HG02943 (cell line): ENCODE results near the gene KRAS.

Experiments
- ATAC-seq: cut with Tn5 transposase; IDR thresholded peaks from one replicate; pipeline ENCODE4 v1.9.1; 2021; ENCODE audit warnings: mild to moderate bottlenecking, low read depth, moderate library complexity; ENCODE audit not compliant: unreplicated experiment

Gene KRAS

DNA sequence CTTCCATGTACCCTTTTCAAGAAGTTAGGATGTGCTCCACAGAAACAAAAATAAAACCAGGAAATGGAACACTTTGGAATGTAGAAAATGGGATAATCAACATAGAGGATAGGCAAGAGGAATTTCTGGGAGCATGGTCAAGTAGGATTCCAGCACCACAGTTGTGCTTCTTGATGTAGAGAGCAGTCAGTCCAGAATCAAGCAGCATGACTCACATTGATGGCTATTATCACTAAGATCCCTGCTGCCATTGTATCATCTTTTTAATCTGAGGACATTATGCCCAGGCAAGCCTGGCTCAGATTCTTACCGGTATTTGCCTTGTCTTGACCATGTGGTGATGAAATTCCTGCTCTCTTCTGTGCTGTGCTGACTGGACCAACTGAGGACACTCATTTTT is 50.0 kb downstream of the KRAS start:
- no peak for ATAC-seq

DNA sequence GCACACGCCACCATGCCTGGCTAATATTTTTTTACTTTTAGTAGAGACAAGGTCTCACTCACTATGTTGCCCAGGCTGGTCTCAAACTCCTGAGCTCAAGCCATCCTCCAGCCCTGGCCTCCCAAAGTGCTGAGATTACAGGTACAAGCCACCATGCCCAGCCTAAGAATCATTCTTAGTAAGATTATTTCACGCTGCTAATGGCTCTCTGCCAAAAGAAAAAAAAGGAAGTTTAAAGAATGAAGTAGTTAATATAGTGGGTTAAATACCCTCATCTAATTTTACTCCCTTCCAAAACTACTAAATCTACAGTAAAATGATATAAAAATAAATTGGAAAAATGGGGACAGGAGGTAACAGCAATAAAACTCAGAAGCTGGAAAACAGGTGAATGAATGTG is 53.1 kb downstream of the KRAS start:
- no peak for ATAC-seq

DNA sequence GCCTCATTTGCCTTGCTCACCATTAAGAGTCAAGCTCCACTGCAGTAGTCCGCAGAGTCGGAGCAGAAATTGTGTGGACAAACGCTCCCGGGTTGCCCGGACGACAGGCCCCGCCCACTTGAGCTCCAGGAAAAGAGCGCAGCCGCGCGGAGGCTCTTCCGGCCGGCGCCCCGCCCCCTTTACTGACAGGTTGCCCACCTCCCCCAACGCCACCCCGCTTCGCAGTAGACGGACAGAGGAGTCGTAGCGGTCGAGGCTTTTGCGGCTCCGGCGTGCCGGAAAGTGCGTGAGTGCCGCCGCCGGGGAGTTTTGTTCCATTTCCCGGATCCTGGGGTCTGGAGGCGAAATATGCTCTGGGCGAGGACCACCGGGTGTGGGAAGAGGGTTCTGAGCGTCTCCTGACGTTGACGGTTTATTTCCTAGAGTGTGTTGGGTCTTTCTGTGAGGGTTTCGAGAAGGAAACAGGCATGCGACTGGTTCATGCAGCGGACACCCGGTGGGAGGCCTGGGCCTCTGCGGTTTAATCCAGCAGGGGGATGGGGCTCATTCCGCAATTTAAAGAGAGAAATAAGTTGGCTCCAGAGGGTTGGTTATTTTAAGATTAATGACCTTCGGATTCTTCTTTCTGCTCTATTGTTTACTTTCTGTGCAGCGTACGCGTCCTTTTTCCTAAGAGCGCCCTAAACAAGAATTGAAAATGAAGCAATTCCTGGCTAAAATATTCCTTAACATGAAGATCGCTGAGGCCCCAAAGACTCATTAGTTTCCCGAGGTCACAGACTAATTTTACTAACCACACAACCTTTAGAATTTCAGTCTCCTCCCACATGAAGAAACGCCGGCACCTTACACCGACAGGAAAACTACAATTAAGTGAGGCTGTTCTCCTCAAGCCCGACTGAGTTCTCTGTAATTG is 55.4 kb downstream of the KRAS start, which contains the start of the genes DNAI7 and ETFRF1:
Gene DNAI7, minus strand, starts transcription at position 105 of the 916 bp plus-strand sequence. Its CDS starts 82 bp downstream, at position 23.
Gene ETFRF1, plus strand, starts transcription at position 182 of the 916 bp plus-strand sequence. CDS start 8,720 bp downstream, outside the sequence.
- peak; percentile 92 for ATAC-seq

DNA sequence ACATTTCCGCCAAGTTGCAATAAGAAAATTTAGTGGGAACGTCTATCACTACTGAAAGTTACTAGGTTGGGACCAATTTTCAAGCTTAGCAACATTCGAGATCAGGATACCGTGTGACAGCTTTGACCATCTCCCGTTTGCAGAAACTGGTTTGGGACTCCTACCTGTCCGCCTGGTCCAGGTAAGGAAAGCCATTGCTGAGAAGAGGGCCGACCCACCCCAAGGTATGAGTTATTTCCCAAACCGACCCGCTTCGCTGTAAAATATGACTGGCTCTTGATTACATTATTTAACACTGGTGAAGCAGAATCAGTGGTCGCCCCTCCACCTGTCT is 56.0 kb downstream of the KRAS start:
- peak; percentile 14 for ATAC-seq

DNA sequence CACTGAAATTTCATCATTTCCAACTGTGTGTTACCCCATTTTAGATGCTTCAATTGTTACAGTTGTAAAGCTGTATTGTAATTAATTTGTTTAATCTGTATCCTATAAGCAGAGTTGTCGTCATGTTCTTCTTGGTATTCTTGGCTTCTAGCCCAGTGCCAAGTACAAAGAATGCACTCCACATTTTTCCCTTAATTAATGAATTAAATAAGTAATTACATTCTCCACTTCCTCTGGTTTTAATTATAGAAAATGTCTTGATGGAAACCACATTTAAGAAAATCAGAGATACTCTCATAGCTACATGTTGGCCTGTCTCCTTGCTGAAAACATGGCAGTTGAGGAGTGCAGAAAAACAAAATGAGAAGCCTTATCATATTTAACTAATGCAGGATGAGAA is 56.5 kb downstream of the KRAS start:
- ATAC-seq, result no peak

DNA sequence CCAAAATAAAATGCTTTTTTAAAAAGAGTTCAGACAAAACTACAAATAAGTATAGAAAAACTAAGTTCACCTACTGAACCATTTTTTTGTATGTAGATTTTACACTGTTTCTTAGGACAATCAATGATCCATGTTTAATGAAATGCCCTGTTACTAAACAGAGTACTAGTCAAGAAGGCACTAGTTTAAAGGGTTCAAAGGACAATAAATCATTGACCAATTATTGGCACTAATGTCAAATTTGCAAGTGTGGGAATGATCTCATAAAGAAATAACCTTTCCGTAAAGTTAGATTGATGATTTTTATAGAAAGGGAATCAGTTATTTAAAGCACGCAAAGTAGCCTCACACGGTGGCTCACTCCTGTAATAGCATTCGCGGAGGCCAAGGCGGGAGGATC is 59.9 kb downstream of the KRAS start:
- no peak for ATAC-seq

DNA sequence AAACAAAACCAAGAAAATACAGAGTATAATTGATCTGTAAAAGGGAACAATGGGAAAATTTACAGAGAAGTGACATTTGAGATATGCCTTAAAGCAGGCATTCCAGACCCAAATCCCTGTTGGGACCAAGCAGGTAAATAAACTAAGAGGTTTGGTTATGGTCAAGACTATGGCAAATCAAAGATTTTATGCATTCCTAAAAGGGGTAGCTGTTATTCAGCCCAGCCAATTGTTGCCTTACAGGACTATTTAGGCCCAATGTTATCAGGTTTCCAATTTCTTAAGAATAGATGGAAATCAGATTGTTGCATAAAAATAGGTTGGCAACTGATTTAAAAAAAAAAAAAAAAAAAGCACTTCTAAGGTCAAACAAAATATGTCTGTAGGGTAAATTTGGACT is 61.1 kb downstream of the KRAS start:
- no peak for ATAC-seq

DNA sequence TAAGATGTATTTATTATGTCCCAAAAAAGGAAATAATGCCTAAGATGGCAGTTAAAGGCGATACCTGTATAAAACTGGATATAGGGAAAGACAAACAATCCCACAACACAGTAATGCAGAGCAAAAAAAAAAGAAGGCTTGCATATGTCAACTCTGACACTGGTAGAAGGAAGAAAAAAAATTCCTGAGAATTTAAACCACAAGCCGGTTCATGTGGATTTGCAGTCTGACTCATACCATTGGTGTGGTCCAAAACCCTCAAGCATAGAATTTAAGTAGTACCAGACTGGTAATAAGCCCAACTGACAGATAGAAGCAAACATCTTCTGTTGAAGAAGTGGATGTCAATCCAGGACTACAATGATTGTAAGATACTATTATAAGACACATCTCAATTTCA is 62.9 kb downstream of the KRAS start:
- no peak for ATAC-seq

DNA sequence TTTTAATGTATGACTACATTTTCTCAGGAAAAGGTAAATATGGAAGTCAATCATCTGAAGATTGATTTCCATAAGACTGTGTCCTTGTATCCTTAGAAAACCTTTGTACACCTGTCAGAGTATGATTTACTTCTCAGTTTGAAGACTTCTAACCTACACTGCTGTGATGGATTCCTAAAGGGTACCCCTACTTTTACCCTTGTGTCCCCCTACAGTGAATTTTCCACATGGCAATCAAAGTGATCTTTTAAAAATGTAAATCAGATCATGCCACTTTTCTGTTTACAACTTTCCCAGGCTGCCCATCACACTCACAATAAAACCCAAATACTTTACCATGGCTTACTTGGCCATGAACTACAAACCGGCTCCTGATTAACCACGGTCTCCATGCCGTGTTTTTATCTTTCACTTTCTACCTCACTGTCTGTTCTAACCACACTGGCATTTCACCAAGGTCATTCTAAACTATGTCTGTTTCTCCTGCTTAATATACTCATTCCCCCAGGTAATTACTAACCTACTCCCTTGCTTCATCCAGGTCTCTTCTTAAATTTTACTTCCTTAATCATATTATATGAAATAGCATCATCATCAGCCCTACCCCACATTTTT is 63.8 kb downstream of the KRAS start:
- no peak for ATAC-seq

DNA sequence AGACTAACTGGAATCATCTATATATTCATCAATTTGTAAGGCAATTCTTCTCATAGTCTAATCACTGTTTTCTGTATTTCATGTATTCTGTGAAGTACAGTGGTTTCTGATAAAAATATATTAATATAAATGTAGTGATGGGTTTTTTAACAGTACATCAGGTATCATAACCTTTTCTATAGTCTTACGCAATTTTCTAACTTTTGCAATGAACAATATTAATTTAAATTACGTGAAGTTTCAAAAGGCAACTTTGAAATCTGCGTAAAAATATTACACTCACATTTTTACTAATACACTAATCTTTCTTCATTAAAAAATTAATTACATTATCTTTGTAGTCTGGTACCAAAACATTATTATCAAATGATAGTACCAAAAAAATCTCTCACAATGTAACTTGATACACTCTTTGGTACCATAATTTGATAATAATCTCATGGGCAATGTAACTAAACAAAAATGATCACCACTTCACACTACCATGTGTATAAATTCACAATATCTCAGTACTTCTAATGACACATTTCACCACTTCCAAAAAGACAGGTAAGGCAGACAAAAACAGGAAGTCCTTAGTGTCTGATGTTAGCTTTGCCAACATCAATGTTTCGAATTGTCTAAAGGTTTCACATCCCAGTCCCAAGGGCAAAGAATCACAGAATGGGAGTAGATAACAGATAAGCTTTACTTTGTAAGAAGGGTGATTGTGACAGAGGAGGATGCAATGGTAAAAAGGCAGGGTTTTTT is 64.5 kb downstream of the KRAS start:
- no peak for ATAC-seq

DNA sequence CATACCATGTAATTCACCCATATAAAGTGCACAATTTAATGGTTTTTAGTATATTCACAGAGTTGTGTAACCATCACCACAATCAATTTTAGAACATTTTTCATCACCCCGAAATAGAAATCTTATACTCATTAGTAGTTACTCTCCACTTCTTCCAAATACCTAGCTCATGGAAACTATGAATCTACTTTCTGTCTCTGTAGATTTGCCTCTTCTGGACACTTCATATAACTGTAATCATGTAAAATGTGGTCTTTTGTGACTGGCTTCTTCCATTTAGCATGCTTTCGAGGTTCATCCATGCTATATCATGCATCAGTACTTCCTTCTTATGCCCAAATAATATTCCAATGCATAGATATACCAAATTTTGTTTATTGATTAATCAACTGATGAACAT is 66.6 kb downstream of the KRAS start:
- no peak for ATAC-seq

DNA sequence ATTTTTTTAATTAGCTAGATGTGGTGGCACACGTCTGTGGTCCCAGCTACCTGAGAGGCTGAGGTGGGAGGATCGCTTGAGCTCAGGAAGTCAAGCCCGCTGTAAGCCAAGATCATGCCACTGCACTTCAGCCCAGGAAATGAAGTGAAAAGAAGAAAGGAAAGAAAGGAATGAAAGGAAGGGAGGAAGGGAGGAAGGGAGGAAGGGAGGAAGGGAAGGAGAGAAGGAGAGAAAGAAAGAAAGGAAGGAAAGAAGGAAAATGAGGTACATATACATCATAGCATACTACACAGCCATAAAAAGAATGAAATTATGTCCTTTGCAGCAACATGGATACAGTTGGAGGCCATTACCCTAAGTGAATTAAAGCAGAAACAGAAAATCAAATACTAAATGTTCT is 68.0 kb downstream of the KRAS start:
- no peak for ATAC-seq

DNA sequence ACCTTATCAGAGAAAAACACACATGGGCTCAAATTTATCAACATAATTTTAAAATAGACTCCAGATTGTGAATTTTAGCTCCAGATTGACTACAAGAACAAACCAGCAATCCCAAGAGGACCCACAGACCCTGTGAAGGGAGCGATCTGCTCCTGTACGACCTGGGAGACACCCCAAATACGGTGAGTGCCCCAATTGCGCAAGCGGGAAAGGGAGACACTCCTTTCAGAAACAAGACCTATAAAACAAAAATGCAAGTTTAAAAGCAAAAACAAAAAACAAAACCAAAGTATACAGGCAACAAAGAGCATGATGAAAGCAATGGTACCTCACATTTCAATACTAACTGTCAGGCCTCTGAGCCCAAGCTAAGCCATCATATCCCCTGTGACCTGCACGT is 87.9 kb downstream of the KRAS start:
- ATAC-seq, result no peak

DNA sequence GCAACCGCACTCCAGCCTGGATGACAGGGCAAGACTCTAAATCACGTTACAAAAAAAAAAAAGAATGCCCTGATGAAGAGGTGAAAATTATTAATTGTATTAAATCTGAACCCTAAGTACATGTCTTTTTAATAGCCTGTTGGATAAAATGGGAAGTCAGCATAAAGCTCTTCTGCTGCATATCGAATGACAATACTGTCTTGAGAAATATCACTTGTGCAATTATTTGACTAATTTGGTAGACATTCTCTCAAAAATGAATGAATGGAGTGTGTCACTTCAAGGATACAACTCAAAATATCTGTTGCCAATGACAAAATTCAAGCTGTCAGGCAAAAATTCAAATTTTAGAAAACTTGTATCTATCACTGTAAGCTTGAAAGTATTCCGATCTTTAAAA is 94.7 kb downstream of the KRAS start:
- no peak for ATAC-seq

DNA sequence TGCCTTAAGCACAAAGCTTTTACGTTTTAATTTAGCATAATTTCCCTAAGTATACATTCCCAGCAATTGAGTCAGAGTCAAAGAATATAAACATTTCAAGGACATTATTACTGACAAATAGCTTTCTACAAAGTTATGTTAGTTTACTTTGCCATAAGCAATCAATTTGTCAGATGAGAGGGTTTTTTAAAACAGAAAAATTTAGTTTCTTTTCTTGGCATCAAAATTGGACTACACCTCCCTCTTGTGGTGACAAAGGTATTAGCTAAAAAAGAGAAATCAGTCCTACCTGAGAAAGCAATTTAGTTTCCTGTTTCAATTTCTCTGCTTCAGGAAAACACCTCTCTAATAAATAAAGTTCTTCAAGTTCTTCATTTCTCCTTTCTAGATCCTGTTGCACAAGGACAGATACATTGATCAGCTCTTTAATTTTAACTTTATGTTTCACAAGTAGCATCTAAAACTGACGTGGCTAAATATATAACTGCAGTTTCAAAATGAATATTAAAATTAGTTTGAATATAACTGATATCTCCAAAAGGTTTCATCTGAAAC is 95.6 kb downstream of the KRAS start:
- peak; percentile 44 for ATAC-seq
